SK-N-SH (cell line): Measurements from ENCODE around the gene VCAN. TPM values are rescaled to one million over a fixed set of nuclear protein-coding genes. Genes with fewer than 3 reads are reported as not detected.

Experiments used
- CTCF ChIA-PET: fragments of 300-600, 350-600 bp; formaldehyde crosslinking; extraction: SDS; loops from one replicate; lab custom pipeline; 2021; lab: Yijun Ruan, JAX
- POLR2A ChIA-PET: fragments of 350-600 bp; sonication (Branson Sonifier 250); formaldehyde crosslinking; extraction: SDS; loops from one replicate; lab custom pipeline; 2020; ENCODE audit warnings: antibody characterized with exemption, inconsistent platforms; lab: Yijun Ruan, JAX
- DNase-seq: peaks from one replicate; pipeline ENCODE4 v3.0.0; 2012
- H2AFZ ChIP-seq: fragments of 200-600 bp; sonication (generic); 2 replicates; pipeline ENCODE4 v1.8.1; 2016; ENCODE audit warnings: antibody characterized with exemption, mild to moderate bottlenecking, low read depth
- H3F3A ChIP-seq: fragments of 200-600 bp; sonication (generic); replicated peaks from 2 replicates; pipeline ENCODE3; 2016; ENCODE audit warnings: antibody characterized with exemption, mild to moderate bottlenecking; ENCODE audit not compliant: insufficient read depth
- H3K27ac ChIP-seq, 2 experiments: fragments of 200-500 bp in 1 of 2; fragments of 200-600 bp in 1 of 2; sonication (Bioruptor generic) in 1 of 2; sonication (generic), shearing (Covaris generic) in 1 of 2; 2 replicates each; pipeline versions ENCODE4 v1.5.1 to v1.6.1; 2014 to 2016; ENCODE audit warnings: low read depth in 2 of 2, inconsistent platforms in 1 of 2, low read length in 1 of 2, mild to moderate bottlenecking in 1 of 2, mixed read lengths in 1 of 2
- H3K27me3 ChIP-seq: fragments of 200-600 bp; sonication (generic), shearing (Covaris generic); 2 replicates; pipeline ENCODE4 v1.6.1; 2016; ENCODE audit warnings: mixed run types; ENCODE audit not compliant: insufficient read depth
- H3K36me3 ChIP-seq, 2 experiments: fragments of 200-500 bp in 1 of 2; fragments of 200-600 bp in 1 of 2; sonication (Bioruptor generic) in 1 of 2; sonication (generic) in 1 of 2; replicated peaks in 1 of 2; 2 replicates each; pipeline versions ENCODE3 to v1.5.1; 2014 to 2016; ENCODE audit warnings: low read length in 1 of 2, mild to moderate bottlenecking in 1 of 2; ENCODE audit not compliant: insufficient read depth in 2 of 2, control insufficient read depth in 1 of 2
- H3K4me1 ChIP-seq, 2 experiments: fragments of 200-500 bp in 1 of 2; fragments of 200-600 bp in 1 of 2; sonication (Bioruptor generic) in 1 of 2; sonication (generic), shearing (Covaris generic) in 1 of 2; 2 replicates each; pipeline versions ENCODE4 v1.5.1 to v1.6.1; 2014 to 2016; ENCODE audit warnings: low read depth in 1 of 2, low read length in 1 of 2, mixed run types in 1 of 2; ENCODE audit not compliant: insufficient read depth in 2 of 2, control insufficient read depth in 1 of 2
- H3K4me2 ChIP-seq: fragments of 200-600 bp; sonication (generic), shearing (Covaris generic); 2 replicates; pipeline ENCODE4 v1.6.1; 2017; ENCODE audit warnings: mixed run types
- H3K4me3 ChIP-seq, 2 experiments: fragments of 200-500 bp in 1 of 2; fragments of 200-600 bp in 1 of 2; sonication (Bioruptor generic) in 1 of 2; sonication (generic), shearing (Covaris generic) in 1 of 2; 2 replicates each; pipeline versions ENCODE4 v1.5.1 to v1.8.1; 2014 to 2016; ENCODE audit warnings: low read depth in 2 of 2, inconsistent platforms in 1 of 2, low read length in 1 of 2, mild to moderate bottlenecking in 1 of 2, mixed read lengths in 1 of 2, moderate library complexity in 1 of 2
- H3K79me2 ChIP-seq: fragments of 200-600 bp; sonication (generic); 2 replicates; pipeline ENCODE4 v1.8.1; 2017; ENCODE audit warnings: mild to moderate bottlenecking; ENCODE audit not compliant: insufficient read depth
- H3K9ac ChIP-seq: fragments of 200-600 bp; sonication (generic); 2 replicates; pipeline ENCODE4 v1.6.1; 2017; ENCODE audit warnings: mixed run types
- H3K9me2 ChIP-seq: fragments of 200-600 bp; sonication (generic); 2 replicates; pipeline ENCODE4 v1.6.1; 2017; ENCODE audit warnings: mixed run types
- H3K9me3 ChIP-seq: fragments of 200-600 bp; sonication (generic); 2 replicates; pipeline ENCODE4 v1.6.1; 2017; ENCODE audit warnings: mixed run types, mild to moderate bottlenecking, moderate library complexity
- H4K20me1 ChIP-seq: fragments of 200-600 bp; sonication (generic); 2 replicates; pipeline ENCODE4 v1.6.1; 2017; ENCODE audit warnings: mild to moderate bottlenecking, mixed run types; ENCODE audit not compliant: insufficient read depth
- ELF1 ChIP-seq: IDR thresholded peaks from 2 replicates; pipeline ENCODE4 v1.4.0; 2012
- EZH2phosphoT487 ChIP-seq: fragments of 200-600 bp; sonication (generic); IDR thresholded peaks from 2 replicates; pipeline ENCODE4 v1.6.1; 2017; ENCODE audit warnings: low read depth, mixed run types, mild to moderate bottlenecking, antibody characterized with exemption, moderate library complexity, borderline replicate concordance
- GABPA ChIP-seq: IDR thresholded peaks from 2 replicates; pipeline ENCODE4 v1.4.0; 2012; ENCODE audit warnings: low read depth, mild to moderate bottlenecking
- IRF3 ChIP-seq: fragments of 150-350 bp; IDR thresholded peaks from 2 replicates; pipeline ENCODE4 v1.6.1; 2016; ENCODE audit warnings: mild to moderate bottlenecking, low read depth, low read length
- MEF2A ChIP-seq: IDR thresholded peaks from 2 replicates; pipeline ENCODE4 v1.4.0; 2012; ENCODE audit warnings: low read depth, borderline replicate concordance
- NRF1 ChIP-seq: IDR thresholded peaks from 2 replicates; pipeline ENCODE4 v1.6.1; 2012; ENCODE audit warnings: low read depth, mild to moderate bottlenecking, low read length
- RAD21 ChIP-seq: IDR thresholded peaks from 2 replicates; pipeline ENCODE4 v1.6.1; 2012; ENCODE audit warnings: mild to moderate bottlenecking, low read length
- RFX5 ChIP-seq: IDR thresholded peaks from 2 replicates; pipeline ENCODE4 v1.6.1; 2012; ENCODE audit warnings: mild to moderate bottlenecking, improper control_type of control experiment, low read length
- SIN3A ChIP-seq: IDR thresholded peaks from 2 replicates; pipeline ENCODE4 v1.6.1; 2012; ENCODE audit warnings: low read depth, mild to moderate bottlenecking, low read length, moderate library complexity, borderline replicate concordance
- SMC3 ChIP-seq: IDR thresholded peaks from 2 replicates; pipeline ENCODE4 v1.6.1; 2012; ENCODE audit warnings: low read depth, low read length, improper control_type of control experiment
- TAF1 ChIP-seq: IDR thresholded peaks from 2 replicates; pipeline ENCODE4 v1.6.1; 2012; ENCODE audit warnings: low read depth, mild to moderate bottlenecking, low read length, moderate library complexity, borderline replicate concordance
- TEAD4 ChIP-seq: IDR thresholded peaks from 2 replicates; pipeline ENCODE4 v1.4.0; 2012; ENCODE audit warnings: mild to moderate bottlenecking, borderline replicate concordance; ENCODE audit not compliant: insufficient read depth
- WGBS: methylation state at CpG from one replicate; pipeline ENCODE4 v1.1.6; 2017; ENCODE audit warnings: low lambda C conversion rate; 5-methylcytosine and 5-hydroxymethylcytosine counted together
- polyA plus RNA-seq, 3 experiments: library from polyadenylated mRNA; depleted of rRNA; stranded (reverse); fragments of >200 nt; gene quantifications; 2 replicates each; pipeline ENCODE4 v1.2.3, GENCODE V29; 2012
- TF ChIP-seq, protein P1 (sequence below): IDR thresholded peaks from 2 replicates; pipeline ENCODE4 v1.4.0; 2012; ENCODE audit warnings: low read depth, borderline replicate concordance
- TF ChIP-seq, protein P2 (sequence below): IDR thresholded peaks from 2 replicates; pipeline ENCODE4; 2012
- TF ChIP-seq, protein P3 (sequence below): fragments of 150-350 bp; IDR thresholded peaks from 2 replicates; pipeline ENCODE4 v1.6.1; 2017; ENCODE audit warnings: antibody characterized with exemption, low read length, low read depth, borderline replicate concordance

The VCAN gene
- polyA plus RNA-seq, 1 of the 3 experiments (the other 2 are of a cell fraction): 142 TPM

DNA sequence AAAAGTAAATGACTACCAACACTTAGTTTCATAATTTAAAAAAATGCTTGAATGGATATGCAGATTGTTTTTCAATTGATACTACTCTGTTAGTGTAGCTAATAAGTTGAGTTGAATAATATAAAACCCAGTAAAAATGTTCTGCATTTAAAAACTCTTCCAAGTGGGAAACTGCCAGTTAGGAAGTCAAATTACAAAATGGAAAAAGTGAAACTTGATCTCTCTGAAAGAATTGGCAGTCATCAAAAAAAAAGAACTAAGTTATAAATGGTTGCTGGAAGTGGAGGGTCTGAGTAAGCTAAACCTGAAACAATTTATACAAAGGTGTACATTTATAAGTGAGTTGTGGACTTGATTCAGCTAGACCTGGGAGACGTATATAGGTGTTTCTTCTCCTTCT lies 52.4 kb downstream of the VCAN start:
- 94% methylated on average over 1 of the region's 1 CpG for WGBS
- Histone ChIP-seq H3K4me3 (no peak overlapping the region), H3K4me2 (no peak overlapping the region), H3F3A (peaks cover 27% of the 10 kb centered on the region), H3K27ac (peak overlapping the region in 1 of 2 experiments; percentile 27; a peak in 1 of 4 replicates), H3K9me3 (no peaks in the 10 kb centered on the region), H3K4me1 (no peaks in the 10 kb centered on the region), H3K9me2 (no peaks in the 10 kb centered on the region), H3K79me2 (peaks cover 47% of the 10 kb centered on the region), H2AFZ (no peak overlapping the region), H3K36me3 (peaks cover 58 to 88% of the 10 kb centered on the region in 2 experiments), H3K27me3 (no peaks in the 10 kb centered on the region), H4K20me1 (no peaks in the 10 kb centered on the region), H3K9ac (no peak overlapping the region)
- CTCF ChIA-PET: no interaction called here
- TF ChIP-seq NRF1: no peak
- TF ChIP-seq TEAD4: no peak
- TF ChIP-seq SIN3A: no peak
- no peak for TF ChIP-seq MEF2A
- POLR2A ChIA-PET: no interaction called here
- DNase-seq: no peak

GRCh38 chr5:83524345-83524744 lies 52.8 kb downstream of the VCAN start:
- Histone ChIP-seq H3K36me3 (peaks cover 54 to 84% of the 10 kb centered on the region in 2 experiments), H3K4me2 (no peak overlapping the region), H3K27ac (0 out of 4 replicates have a peak overlapping the region, but pooled peaks of 1 of the 2 experiments have one; percentile 27), H3K9me3 (no peaks in the 10 kb centered on the region), H3K4me1 (no peaks in the 10 kb centered on the region), H3F3A (peaks cover 27% of the 10 kb centered on the region), H3K4me3 (no peak overlapping the region), H3K79me2 (peaks cover 42% of the 10 kb centered on the region), H3K9me2 (no peaks in the 10 kb centered on the region), H3K9ac (no peak overlapping the region), H4K20me1 (no peaks in the 10 kb centered on the region), H2AFZ (no peak overlapping the region), H3K27me3 (no peaks in the 10 kb centered on the region)
- no peak for DNase-seq
- 77% methylated on average over 2 of the region's 2 CpGs for WGBS
- POLR2A ChIA-PET: no interaction called here
- CTCF ChIA-PET: no interaction called here
- TF ChIP-seq, protein P1, sequence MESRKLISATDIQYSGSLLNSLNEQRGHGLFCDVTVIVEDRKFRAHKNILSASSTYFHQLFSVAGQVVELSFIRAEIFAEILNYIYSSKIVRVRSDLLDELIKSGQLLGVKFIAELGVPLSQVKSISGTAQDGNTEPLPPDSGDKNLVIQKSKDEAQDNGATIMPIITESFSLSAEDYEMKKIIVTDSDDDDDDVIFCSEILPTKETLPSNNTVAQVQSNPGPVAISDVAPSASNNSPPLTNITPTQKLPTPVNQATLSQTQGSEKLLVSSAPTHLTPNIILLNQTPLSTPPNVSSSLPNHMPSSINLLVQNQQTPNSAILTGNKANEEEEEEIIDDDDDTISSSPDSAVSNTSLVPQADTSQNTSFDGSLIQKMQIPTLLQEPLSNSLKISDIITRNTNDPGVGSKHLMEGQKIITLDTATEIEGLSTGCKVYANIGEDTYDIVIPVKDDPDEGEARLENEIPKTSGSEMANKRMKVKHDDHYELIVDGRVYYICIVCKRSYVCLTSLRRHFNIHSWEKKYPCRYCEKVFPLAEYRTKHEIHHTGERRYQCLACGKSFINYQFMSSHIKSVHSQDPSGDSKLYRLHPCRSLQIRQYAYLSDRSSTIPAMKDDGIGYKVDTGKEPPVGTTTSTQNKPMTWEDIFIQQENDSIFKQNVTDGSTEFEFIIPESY: no peak
- TF ChIP-seq SMC3 (no peak), ELF1 (no peak)
- TF ChIP-seq, protein P2, sequence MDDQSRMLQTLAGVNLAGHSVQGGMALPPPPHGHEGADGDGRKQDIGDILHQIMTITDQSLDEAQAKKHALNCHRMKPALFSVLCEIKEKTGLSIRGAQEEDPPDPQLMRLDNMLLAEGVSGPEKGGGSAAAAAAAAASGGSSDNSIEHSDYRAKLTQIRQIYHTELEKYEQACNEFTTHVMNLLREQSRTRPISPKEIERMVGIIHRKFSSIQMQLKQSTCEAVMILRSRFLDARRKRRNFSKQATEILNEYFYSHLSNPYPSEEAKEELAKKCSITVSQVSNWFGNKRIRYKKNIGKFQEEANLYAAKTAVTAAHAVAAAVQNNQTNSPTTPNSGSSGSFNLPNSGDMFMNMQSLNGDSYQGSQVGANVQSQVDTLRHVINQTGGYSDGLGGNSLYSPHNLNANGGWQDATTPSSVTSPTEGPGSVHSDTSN: no peak
- TF ChIP-seq, all 33 proteins: peak for 0

DNA sequence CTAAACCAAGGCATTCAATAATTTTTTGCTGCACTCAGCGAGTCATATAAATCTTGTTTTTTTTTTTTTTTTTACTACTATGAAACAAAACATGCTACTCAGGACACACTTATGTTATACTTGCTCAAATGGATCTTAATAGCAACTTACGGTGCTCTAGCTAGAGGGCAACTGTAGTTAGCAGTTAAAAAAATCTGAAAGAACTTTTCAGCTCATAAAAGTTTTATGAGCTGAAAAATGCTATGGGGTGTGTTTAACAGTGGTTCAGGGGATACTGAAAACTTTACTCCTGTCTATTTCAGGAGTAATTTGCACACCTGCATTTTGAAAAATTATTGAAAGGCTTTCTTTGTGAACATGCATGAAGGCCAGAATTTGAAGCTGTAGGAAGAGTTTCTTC lies 53.4 kb downstream of the VCAN start:
- Histone ChIP-seq H3K9ac (no peak overlapping the region), H3K4me3 (no peak overlapping the region), H3K4me2 (no peak overlapping the region), H3K9me3 (no peaks in the 10 kb centered on the region), H3K79me2 (peaks cover 39% of the 10 kb centered on the region), H3F3A (peaks cover 30% of the 10 kb centered on the region), H3K4me1 (no peaks in the 10 kb centered on the region; a peak in 1 of 4 replicates), H3K27ac (no peak overlapping the region), H2AFZ (no peak overlapping the region), H3K9me2 (no peaks in the 10 kb centered on the region), H4K20me1 (no peaks in the 10 kb centered on the region), H3K36me3 (peaks cover 47 to 82% of the 10 kb centered on the region in 2 experiments), H3K27me3 (no peaks in the 10 kb centered on the region)
- POLR2A ChIA-PET: no interaction called here
- WGBS: 93% methylated on average over 2 of the region's 2 CpGs
- CTCF ChIA-PET: no interaction called here
- no peak for DNase-seq
- TF ChIP-seq, protein P1: no peak
- TF ChIP-seq RFX5 (no peak), IRF3 (no peak), RAD21 (no peak), EZH2phosphoT487 (no peak), GABPA (no peak), SIN3A (no peak), TAF1 (no peak)
- TF ChIP-seq, protein P3, sequence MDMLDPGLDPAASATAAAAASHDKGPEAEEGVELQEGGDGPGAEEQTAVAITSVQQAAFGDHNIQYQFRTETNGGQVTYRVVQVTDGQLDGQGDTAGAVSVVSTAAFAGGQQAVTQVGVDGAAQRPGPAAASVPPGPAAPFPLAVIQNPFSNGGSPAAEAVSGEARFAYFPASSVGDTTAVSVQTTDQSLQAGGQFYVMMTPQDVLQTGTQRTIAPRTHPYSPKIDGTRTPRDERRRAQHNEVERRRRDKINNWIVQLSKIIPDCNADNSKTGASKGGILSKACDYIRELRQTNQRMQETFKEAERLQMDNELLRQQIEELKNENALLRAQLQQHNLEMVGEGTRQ: no peak
